ENCODE results near the gene ELFN1.

- no peak for TF ChIP-seq CTCF (conservative IDR thresholded peaks at IDR 0.05; ENCODE audit: low read length)
- TF ChIP-seq EZH2phosphoT487 (IDR thresholded peaks at IDR 0.05; ENCODE audit: borderline replicate concordance), result no peak
Measured at GRCh38 chr7:1673581-1674118, 3.6 kb downstream of the ELFN1 start.

Measured in Loucy (cell line).